Panc1 (cell line): Measurements from ENCODE around the gene PLXNA2. TPM values are rescaled to one million over a fixed set of nuclear protein-coding genes. Genes with fewer than 3 reads are reported as not detected.

Experiments
- ATAC-seq: fragments of 200-7000 bp; cut with Tn5 transposase; 2 replicates; pipeline ENCODE4 v1.9.1; 2020; ENCODE audit warnings: mild to moderate bottlenecking, moderate library complexity
- BruUV-seq: library from RNA; stranded (reverse); fragments of 400-500 nt; replicated peaks from 2 replicates; lab custom pipeline; 2021; lab: Mats Ljungman, UMichigan
- CTCF ChIA-PET: fragments of 300-600 bp; sonication (Branson Sonifier 250); formaldehyde crosslinking; loops from one replicate; lab custom pipeline; 2022; ENCODE audit warnings: antibody characterized with exemption; lab: Charles Lee
- POLR2A ChIA-PET: fragments of 300-600 bp; sonication (Branson Sonifier 250); formaldehyde crosslinking; loops from one replicate; lab custom pipeline; 2022; ENCODE audit warnings: antibody characterized with exemption; lab: Charles Lee
- DNase-seq: peaks from one replicate; pipeline ENCODE4 v3.0.0-alpha.2; 2010; ENCODE audit warnings: low read depth, low spot score
- H3K27ac ChIP-seq: 2 replicates; pipeline ENCODE4 v1.5.1; 2011; ENCODE audit warnings: mild to moderate bottlenecking, low read length, inconsistent platforms
- H3K27me3 ChIP-seq: fragments of 200-500 bp; sonication (Bioruptor generic); 2 replicates; pipeline ENCODE4 v1.6.0; 2014; ENCODE audit warnings: low read length, inconsistent platforms; ENCODE audit not compliant: control insufficient read depth, insufficient read depth
- H3K36me3 ChIP-seq: fragments of 200-500 bp; sonication (Bioruptor generic); 2 replicates; pipeline ENCODE4 v1.5.1; 2014; ENCODE audit warnings: inconsistent platforms, mild to moderate bottlenecking, low read length, moderate library complexity; ENCODE audit not compliant: control insufficient read depth, insufficient read depth
- H3K4me1 ChIP-seq: 2 replicates; pipeline ENCODE4 v1.5.1; 2011; ENCODE audit warnings: inconsistent platforms, mild to moderate bottlenecking, low read length, moderate library complexity; ENCODE audit not compliant: control insufficient read depth, insufficient read depth
- H3K4me3 ChIP-seq, 2 experiments: 2 replicates each; pipeline ENCODE4 v1.5.1; 2011 to 2012; ENCODE audit warnings: low read depth in 2 of 2, low read length in 2 of 2, mild to moderate bottlenecking in 2 of 2, inconsistent platforms in 1 of 2, moderate library complexity in 1 of 2
- H3K9me3 ChIP-seq: fragments of 200-500 bp; sonication (Bioruptor generic); 2 replicates; pipeline ENCODE4 v1.5.1; 2014; ENCODE audit warnings: low read depth, mild to moderate bottlenecking, inconsistent platforms, low read length, moderate library complexity; ENCODE audit not compliant: control insufficient read depth, insufficient read depth
- CTCF ChIP-seq: fragments of 450-650 bp; IDR thresholded peaks from 2 replicates; pipeline ENCODE4 v1.5.1; 2017; ENCODE audit warnings: mild to moderate bottlenecking
- POLR2AphosphoS5 ChIP-seq: IDR thresholded peaks from 2 replicates; pipeline ENCODE4 v1.6.1; 2012; ENCODE audit warnings: mild to moderate bottlenecking, low read depth, low read length, moderate library complexity
- SIN3A ChIP-seq: IDR thresholded peaks from 2 replicates; pipeline ENCODE4 v1.6.1; 2012; ENCODE audit warnings: low read depth, mild to moderate bottlenecking, low read length, moderate library complexity, borderline replicate concordance; ENCODE audit not compliant: insufficient read depth
- TCF7L2 ChIP-seq: IDR thresholded peaks from 2 replicates; pipeline ENCODE4 v1.6.1; 2011; ENCODE audit warnings: mild to moderate bottlenecking, low read depth, low read length, inconsistent platforms
- in situ Hi-C: cut with HindIII; loops from 2 replicates; pipeline ENCODE4 v1.10.0; 2016; ENCODE audit warnings: low sequenced_read_pairs, low pct_unique_long_range_greater_than_20kb
- intact Hi-C: fragments of 100-400 bp; cut with micrococcal nuclease; formaldehyde crosslinking; loops from one replicate; pipeline ENCODE4 v1.10.0; 2022; ENCODE audit not compliant: unreplicated experiment
- total RNA-seq: library from RNA; stranded (reverse); gene quantifications from one replicate; pipeline ENCODE4 v1.2.1, GENCODE V29; 2021; ENCODE audit not compliant: unreplicated experiment
- TF ChIP-seq, protein P1 (sequence below), 2 experiments: IDR thresholded peaks; 2 replicates each; pipeline ENCODE4 v1.6.1; 2011 to 2012; ENCODE audit warnings: low read depth in 2 of 2, control low read depth in 1 of 2, low read length in 1 of 2, mild to moderate bottlenecking in 1 of 2, moderate library complexity in 1 of 2; ENCODE audit not compliant: insufficient read depth in 1 of 2

The PLXNA2 gene
- total RNA-seq, 1 experiment from 2014 or later, result 0.98 TPM

DNA sequence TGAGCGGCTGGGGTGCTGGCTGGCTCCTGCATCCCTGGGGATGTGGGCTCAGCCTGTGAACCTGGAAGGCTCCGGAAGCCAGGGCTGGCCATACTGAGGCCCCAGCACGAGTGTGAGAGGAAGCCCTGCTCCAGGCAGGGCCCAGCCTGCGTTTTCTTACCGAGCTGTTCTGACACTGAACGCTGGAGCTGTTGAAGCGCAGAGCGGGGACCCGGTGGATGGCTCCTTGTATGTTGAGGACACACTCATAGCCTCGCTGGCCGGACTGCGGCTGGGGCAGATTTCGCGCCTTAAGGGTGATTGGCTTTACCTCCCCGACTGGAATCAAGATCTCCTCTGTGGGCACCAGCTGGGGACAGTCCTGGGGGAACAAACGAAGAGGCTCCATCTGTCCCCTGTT is 160.0 kb downstream of the PLXNA2 start:
- ChIA-PET POLR2A (no interaction called here), CTCF (no interaction called here)
- BruUV-seq, result no TSS peak
- in situ Hi-C loops, result no loop called here
- H3K9me3 ChIP-seq, result no peaks in the 10 kb centered on the region
- no peak for DNase-seq
- intact Hi-C loops, result no loop called here
- no peaks in the 10 kb centered on the region for H3K4me1 ChIP-seq
- H3K27me3 ChIP-seq, result peaks cover 4% of the 10 kb centered on the region; the same call in 1 of the 2 replicates
- TF ChIP-seq TCF7L2, result no peak
- no peak for TF ChIP-seq POLR2AphosphoS5
- no peak for TF ChIP-seq CTCF
- TF ChIP-seq, protein P1, sequence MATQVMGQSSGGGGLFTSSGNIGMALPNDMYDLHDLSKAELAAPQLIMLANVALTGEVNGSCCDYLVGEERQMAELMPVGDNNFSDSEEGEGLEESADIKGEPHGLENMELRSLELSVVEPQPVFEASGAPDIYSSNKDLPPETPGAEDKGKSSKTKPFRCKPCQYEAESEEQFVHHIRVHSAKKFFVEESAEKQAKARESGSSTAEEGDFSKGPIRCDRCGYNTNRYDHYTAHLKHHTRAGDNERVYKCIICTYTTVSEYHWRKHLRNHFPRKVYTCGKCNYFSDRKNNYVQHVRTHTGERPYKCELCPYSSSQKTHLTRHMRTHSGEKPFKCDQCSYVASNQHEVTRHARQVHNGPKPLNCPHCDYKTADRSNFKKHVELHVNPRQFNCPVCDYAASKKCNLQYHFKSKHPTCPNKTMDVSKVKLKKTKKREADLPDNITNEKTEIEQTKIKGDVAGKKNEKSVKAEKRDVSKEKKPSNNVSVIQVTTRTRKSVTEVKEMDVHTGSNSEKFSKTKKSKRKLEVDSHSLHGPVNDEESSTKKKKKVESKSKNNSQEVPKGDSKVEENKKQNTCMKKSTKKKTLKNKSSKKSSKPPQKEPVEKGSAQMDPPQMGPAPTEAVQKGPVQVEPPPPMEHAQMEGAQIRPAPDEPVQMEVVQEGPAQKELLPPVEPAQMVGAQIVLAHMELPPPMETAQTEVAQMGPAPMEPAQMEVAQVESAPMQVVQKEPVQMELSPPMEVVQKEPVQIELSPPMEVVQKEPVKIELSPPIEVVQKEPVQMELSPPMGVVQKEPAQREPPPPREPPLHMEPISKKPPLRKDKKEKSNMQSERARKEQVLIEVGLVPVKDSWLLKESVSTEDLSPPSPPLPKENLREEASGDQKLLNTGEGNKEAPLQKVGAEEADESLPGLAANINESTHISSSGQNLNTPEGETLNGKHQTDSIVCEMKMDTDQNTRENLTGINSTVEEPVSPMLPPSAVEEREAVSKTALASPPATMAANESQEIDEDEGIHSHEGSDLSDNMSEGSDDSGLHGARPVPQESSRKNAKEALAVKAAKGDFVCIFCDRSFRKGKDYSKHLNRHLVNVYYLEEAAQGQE (IDR thresholded peaks at IDR 0.05; ENCODE audit: insufficient read depth in 1 of 2, low read depth in 2 of 2, low read length in 1 of 2), result no peak
- no peak for TF ChIP-seq SIN3A
- ATAC-seq, result no peak
- no peaks in the 10 kb centered on the region for H3K36me3 ChIP-seq
- H3K27ac ChIP-seq, result no peak overlapping the region
- H3K4me3 ChIP-seq, result no peak overlapping the region

- ChIA-PET POLR2A (no interaction called here), CTCF (no interaction called here)
- H3K4me1 ChIP-seq, result no peaks in the 10 kb centered on the region
- in situ Hi-C loops (no loop called here), intact Hi-C loops (no loop called here)
- H3K4me3 ChIP-seq, result no peak overlapping the region
- peaks cover 4% of the 10 kb centered on the region; the same call in 1 of the 2 replicates for H3K27me3 ChIP-seq
- no TSS peak for BruUV-seq
- H3K27ac ChIP-seq, result no peak overlapping the region
- H3K36me3 ChIP-seq, result no peaks in the 10 kb centered on the region
- H3K9me3 ChIP-seq, result no peaks in the 10 kb centered on the region
- no peak for TF ChIP-seq POLR2AphosphoS5
- TF ChIP-seq CTCF, result no peak
- no peak for TF ChIP-seq TCF7L2
- TF ChIP-seq, protein P1 (IDR thresholded peaks at IDR 0.05; ENCODE audit: insufficient read depth in 1 of 2, low read depth in 2 of 2, low read length in 1 of 2), result no peak
- TF ChIP-seq SIN3A, result no peak
- no peak for ATAC-seq
- no peak for DNase-seq
Measured at GRCh38 chr1:208083715-208084085, 160.5 kb downstream of the PLXNA2 start.
